Iris pigment epithelial cell (primary cell): Measurements from ENCODE around the gene HIP1.
"Not testable (repeated sequence)": the region's sequence is repeated elsewhere in the genome, so short reads cannot be mapped to it uniquely, and the experiment has no call there.

Experiments used
- DNase-seq: peaks from one replicate; pipeline ENCODE4 v3.0.0-alpha.2; 2011; ENCODE audit warnings: low read depth

HIP1 gene

GRCh38 chr7:75712517-75713361 is 26.0 kb downstream of the HIP1 start:
- DNase-seq = no peak

DNA sequence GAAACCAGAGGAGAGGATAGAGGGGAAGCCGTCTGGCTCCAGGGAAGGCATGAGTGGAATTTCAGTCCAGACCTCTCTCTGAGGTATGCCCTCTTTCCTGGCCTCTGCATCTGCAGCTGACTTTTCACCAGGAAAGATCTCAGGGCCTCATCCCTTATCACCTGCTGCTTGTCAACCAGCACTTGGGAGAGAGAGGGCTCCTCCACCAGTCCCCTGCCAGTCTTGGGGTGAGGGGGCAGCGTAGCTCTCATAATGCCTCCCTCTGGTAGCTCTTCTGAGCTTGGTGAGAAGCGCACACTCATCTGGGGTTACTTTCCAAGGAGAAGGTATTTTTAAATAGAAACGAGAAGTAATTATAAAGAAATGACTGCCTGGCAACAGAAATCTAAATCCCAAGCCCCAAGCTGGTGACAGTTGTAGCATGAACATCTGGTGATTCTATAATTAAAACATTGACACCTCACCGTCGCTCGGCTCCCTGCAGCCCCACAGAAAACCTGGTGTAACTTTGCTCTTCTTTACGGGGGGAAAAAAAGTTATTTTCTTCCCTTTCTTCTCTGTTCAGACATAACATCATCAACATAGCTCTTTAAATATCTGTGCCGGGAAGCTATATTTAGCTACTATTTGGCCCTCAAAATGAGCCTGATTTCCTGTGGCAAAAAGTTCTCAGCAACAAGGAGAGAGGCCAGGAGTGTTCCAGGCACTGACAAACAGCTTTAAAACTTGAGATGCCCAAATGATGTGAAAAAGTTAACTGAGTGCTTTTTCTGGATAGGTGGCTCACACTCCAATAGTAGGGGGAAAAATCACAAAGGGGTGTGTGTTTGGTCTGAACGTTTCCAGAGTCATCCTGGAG is 26.9 kb downstream of the HIP1 start:
- peak; percentile 67 for DNase-seq

DNA sequence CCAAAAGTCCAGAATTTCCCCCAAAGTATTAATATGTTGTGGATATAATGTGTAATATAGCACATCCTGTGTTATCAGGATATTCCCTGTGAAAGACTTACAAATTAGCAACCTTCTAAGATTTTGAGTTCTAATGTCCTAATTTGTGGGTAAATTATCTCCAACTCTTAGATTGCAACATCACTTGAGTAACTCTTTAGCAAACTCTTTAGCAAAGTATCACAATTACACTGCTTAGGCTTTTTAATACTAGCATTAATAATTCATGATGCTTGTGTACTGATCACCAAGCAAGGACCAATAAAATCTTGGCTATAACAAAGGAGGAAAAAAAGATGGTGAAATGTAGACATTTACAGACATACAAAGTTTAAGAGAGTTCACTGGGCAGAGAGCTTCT is 27.7 kb downstream of the HIP1 start:
- DNase-seq = no peak

GRCh38 chr7:75704928-75705327 is 33.8 kb downstream of the HIP1 start:
- DNase-seq = no peak

DNA sequence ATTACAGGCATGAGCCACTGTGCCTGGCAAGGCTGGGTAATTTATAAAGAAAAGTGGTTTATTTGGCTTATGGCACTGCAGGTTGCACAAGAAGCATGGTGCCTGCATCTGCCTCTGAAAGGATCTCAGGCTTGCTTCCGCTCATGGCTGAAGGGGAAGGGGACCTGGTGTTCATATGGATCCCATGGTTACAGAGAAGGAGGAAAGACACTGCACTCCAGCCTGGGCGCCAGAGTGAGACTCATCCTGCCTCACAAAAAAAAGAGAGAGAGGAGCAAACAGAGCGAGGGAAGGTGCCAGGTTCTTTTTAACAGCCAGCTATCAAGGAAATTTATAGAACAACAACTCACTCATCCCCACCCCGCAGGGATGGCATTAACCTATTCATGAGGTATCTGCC is 36.2 kb downstream of the HIP1 start:
- DNase-seq = no peak

DNA sequence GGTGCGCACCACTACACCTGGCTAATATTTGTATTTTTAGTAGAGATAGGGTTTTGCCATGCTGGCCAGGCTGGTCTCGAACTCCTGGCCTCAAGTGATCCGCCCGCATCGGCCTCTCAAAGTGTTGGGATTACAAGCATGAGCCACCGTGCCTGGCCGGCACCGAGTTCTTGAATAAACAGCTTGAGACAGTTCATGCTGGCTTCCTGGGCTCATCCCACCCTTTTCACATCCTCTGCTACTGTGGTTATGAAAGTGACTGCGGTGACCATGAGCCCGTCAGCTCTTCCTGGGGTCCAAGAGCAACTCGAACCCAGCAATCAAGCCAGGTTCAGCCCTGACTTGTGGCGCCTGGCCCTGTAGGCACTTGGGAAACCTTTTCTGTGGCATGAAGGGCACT is 38.7 kb downstream of the HIP1 start:
- no peak for DNase-seq

DNA sequence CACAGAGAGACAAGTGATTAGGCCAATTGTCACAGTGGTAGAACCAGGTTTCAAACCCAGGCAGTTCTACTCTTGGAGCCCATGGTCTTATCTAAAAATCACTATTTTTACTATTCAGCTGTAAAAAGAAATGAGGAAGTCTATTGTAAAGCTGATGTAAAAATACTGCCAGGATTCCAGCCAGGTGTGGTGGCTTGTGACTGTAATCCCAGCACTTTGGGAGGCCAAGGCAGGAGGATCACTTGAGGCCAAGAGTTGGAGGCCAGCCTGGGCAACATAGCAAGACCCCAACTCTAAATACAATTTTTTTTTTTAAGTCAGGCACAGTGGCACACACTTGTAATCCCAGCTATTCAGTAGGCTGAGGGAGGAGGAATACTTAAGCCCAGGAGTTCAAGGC is 40.4 kb downstream of the HIP1 start:
- no peak for DNase-seq

DNA sequence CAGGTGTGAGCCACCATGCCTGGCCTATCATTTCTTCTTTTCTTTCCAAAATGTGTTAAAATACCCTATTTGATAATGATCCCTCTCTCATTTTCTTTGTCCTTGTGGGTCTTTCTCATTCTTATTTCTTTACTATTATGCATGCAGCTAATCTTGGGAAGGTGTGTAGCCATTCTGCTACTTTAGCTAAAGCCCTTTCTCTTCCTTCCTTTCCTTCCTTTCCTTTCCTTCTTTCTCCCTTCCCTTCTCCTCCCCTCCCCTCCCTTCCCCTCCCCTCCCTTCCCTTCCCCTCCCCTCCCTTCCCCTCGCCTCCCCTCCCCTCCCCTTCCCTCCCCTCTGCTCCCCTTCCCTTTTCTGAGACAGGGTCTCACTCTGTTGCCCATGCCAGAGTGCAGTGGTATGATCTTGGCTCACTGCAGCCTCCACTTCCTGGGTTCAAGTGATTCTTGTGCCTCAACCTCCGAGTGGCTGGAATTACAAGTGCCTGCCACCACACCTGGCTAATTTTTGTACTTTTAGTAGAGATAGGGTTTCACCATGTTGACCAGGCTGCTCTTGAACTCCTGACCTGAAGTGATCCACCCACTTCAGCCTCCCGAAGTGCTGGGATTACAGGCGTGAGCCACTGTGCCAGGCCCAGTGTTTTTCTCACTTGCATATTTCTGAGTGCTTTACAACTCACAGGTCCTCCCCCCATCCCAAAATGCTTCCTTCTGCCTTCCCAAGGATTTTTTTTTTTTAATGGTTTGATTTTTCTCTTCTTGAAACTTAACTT is 42.3 kb downstream of the HIP1 start:
- DNase-seq = no peak

DNA sequence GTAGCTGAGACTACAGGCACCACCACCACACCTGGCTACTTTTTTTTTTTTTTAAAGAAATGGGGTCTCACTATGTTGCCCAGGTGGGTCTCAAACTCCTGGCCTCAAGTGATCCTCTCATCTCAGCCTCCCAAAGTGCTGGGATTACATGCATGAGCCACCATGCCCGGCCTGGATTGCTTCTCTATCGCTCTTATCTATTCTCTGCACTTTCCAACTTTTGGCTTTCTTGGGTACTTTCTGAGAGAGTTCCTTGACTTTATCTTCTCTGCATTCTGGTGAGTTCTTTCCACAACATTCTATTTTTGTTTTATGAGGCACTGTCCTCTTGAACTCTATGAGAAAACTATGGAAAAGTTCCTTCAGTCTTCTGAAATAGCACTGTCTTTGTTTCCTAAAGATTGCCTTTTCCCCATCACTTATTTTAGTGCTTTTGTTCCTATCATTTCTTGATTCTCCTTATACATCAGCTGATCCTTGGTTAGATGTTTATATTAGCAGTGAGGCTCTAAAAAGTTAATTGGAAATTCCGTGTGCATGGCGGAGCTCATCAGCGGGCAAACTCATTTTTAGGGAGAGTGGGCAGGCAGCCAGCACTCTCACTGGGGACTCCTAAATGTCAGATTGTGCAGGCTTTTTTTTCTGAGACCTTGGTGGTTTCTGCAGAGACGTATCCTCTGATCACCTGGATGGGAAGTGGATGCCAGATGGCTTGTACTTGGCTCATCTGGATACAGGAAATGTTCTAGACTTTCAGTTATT is 43.9 kb downstream of the HIP1 start:
- DNase-seq = no peak

DNA sequence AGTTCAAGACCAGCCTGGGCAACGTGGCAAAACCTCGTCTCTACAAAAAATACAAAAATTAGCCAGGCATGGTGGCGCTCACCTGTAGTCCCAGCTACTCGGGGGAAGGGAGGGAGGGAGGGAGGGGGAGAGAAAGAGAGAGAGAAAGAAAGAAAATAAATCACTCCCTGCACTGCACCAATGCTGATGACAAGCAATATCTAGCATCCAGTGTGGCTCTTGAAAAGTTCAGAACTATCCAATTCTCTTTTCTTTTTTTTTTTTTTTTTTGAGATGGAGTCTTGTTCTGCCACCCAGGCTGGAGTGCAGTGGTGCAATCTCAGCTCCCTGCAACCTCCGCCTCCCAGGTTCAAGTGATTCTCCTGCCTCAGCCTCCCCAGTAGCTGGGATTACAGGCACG is 45.1 kb downstream of the HIP1 start:
- not testable (repeated sequence) for DNase-seq

GRCh38 chr7:75691793-75692543 is 46.8 kb downstream of the HIP1 start:
- DNase-seq = no peak

GRCh38 chr7:75690121-75690523 is 48.6 kb downstream of the HIP1 start:
- DNase-seq = no peak

DNA sequence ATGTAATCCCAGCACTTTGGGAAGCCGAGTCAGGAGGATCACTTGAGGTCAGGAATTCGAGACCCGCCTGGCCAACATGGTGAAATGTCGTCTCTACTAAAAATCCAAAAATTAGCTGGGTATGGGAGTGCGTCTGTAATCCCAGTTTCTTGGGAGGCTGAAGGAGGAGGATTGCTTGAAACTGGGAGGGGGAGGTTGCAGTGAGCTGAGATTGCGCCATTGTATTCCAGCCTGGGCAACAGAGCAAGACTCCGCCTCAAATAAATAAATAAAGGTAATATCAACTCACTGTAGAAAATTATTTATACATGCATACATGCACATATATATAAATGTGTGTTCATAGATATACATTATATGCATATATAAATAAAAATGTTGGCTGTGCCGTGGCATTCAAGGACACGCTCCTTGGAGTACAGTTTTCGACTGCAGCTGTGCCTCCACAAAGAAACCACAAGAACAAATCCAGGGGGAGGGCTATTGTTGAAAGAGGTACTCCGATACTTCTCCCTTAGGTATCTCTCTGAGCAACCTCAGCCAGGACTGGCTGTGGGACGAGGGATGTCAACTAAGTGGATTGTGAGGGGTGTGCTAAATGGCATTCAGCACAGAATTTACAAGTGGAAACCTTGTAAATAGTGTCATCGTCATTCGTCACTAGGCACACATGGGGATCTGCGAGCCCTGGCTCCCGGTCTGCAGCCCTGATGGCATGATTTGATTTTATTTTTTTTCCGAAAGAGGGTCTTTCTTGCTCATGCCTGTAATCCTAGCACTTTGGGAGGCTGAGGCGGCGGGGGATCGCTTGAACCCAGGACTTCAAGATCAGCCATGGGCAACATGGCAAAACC is 49.3 kb downstream of the HIP1 start:
- DNase-seq = no peak

- DNase-seq = no peak
Observed at GRCh38 chr7:75688200-75689136, 50.3 kb downstream of the HIP1 start.

GRCh38 chr7:75687246-75688088 is 51.3 kb downstream of the HIP1 start:
- DNase-seq = no peak

DNA sequence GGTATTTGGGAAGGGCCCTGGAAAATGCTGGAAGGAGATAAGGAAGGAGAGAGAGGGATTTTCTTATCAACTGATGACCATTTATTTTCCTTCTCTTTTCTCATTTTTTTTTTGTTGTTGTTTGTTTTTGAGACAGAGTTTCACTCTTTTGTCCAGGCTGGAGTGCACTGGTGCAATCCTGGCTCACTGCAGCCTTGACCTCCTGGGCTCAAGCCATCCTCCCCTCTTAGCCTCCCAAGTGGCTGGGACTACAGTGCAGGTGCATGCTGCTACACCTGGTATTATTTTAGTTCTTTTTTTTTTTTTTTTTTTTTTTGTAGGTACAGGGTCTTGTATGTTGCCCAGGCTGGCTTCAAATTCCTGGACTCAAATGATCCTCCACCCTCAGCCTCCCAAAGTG is 52.2 kb downstream of the HIP1 start:
- no peak for DNase-seq

- DNase-seq = not testable (repeated sequence)
Observed at GRCh38 chr7:75682052-75682451, 56.7 kb downstream of the HIP1 start.

DNA sequence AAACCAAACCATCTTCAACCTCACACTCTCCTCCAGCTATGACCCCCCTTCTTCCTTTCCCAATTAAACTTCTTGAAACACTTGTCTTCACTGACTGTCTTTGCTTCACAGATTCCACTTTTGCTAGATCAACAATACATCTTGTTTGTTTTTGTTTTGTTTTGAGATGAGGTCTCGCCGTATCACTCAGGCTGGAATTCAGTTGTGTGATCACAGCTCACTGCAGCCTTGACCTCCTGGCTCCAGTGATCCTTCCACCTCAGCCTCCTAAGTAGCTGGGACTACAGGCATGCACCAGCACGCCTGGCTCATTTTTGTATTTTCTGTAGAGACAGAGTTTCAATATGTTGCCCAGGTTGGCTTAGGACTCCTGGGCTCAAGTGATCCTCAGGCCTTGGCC is 59.7 kb downstream of the HIP1 start:
- no peak for DNase-seq
